SH-SY5Y (cell line): ENCODE data around the gene PTPRK.

Experiments
- GATA2 ChIP-seq: IDR thresholded peaks from 2 replicates; pipeline ENCODE4 v1.6.1; 2011; ENCODE audit warnings: mild to moderate bottlenecking, low read depth, low read length
- GATA3 ChIP-seq: IDR thresholded peaks from 2 replicates; pipeline ENCODE4 v1.6.1; 2011; ENCODE audit warnings: low read depth, mild to moderate bottlenecking, low read length, moderate library complexity

GRCh38 chr6:127946388-127946787, 574.0 kb downstream of the PTPRK start:
- TF ChIP-seq GATA2, result no peak
- TF ChIP-seq GATA3, result no peak
